Epidermal melanocyte (primary cell): ENCODE measurements around the gene JPH3.

Experiments used
- DNase-seq: peaks from one replicate; pipeline ENCODE4 v3.0.0; 2011; ENCODE audit warnings: low spot score; ENCODE audit not compliant: insufficient read length

JPH3 gene

DNA sequence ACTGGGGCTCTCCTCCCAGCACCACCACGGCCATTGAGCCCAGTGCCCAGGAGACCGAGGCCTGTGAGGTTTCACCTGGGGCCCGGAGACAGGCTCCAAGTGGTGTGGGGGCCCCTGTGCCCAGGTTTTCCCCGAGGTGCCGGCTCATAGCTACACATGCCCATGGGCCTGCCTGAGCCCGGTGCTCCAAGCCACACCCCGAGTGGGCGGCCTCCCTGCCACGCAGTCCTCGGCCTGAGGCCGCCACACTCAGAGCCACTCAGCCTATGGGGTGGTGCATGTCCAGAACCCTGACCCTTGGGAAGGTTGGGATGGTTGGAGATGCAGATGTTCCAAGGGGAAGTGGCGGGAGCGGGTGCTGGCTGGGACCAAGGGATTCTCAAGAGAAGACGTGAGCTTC lies 24.1 kb downstream of the JPH3 start:
- no peak for DNase-seq

DNA sequence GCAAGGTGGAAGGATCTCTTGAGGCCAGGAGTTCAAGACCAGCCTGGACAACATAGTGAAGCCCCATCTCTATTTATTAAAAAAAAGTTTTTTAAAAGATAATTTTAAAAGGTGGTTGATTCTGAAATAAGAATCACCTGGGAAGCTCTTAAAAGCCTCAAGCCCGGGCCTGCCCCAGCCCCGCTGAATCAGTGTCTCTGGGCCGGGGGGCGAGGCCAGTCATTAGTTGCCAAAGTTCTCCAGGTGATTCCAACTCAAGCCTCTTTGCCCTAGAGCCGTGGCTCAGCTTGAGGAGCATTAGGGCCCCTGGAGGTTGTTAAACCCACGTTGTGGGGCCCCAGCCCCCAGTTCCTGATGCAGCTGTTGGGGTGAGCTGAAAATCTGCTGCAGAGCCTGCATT lies 24.6 kb downstream of the JPH3 start:
- DNase-seq, result no peak

DNA sequence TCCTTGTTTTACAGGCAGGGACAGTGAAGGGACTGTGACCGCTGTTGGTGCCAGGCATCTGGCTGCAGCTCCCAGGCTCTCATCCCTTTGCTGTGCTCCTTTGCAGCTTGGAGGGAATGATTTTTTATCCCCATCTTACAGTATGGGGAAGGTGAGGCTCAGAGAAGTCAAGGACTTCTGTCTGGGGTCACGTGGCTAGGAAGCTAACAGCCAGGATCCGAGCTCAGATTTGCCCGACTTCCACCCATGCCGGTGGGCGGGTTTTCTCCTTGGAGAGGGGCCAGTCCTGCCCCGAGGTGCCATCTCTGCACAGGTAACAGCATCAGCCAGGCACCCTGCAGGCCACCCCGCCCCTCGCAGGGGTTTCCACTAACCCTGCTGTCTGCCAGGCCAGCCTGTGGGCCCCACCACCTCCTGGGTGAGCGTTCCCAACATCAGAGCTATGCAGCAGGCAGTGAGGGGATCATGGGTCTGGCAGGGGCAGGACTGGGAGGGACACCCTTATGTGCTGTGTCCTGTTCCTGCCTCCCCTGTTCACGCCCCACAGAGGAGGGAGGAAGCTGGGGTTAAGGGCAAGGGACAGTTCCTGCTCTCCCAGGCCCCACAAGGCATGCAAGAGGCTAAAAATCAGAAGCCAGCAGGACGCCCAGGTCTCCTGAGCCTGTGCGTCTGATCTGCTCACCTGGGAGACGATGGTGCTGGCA lies 25.4 kb downstream of the JPH3 start:
- DNase-seq, result no peak

DNA sequence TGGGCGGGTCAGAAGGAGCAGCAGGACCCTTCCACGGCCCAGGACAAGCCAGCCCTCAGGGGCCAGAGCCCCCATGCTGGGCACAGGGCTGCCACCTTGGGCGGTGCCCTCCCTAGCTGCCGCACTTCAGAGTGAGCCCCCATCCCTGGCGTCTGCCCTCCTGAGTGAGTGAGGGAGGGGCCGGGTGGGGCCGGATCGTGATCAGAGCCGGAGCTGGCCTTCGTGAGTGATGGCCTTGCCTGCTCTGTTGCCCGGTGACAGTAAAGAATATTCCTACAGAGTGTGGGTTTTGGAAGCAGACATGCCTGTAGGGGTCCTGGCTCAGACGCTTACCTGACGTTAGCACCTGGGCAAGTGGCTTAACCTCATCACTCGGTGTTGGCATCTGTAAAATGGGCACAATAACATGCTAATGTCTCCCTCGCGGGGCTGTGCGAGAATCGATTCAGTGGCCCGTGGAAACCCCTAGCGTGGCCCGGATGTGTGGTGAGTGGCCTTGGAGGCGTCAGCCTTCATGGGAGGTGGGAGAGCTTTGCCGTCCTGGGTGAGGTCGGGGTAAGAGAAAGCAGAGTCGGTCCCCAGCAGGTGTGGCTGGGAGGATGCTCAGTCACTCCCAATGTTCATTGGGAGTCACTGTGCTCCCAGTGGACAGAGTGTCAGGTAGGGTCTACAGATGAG lies 26.1 kb downstream of the JPH3 start:
- no peak for DNase-seq

- DNase-seq, result no peak
These were observed 26.6 kb downstream of the JPH3 start for GRCh38 chr16:87628940-87629339.

GRCh38 chr16:87631067-87631466 lies 28.8 kb downstream of the JPH3 start:
- no peak for DNase-seq

- DNase-seq, result no peak
These were observed 32.1 kb downstream of the JPH3 start for GRCh38 chr16:87634411-87634810.

- peak; percentile 44 for DNase-seq
These were observed 33.3 kb downstream of the JPH3 start for GRCh38 chr16:87635541-87636049.

DNA sequence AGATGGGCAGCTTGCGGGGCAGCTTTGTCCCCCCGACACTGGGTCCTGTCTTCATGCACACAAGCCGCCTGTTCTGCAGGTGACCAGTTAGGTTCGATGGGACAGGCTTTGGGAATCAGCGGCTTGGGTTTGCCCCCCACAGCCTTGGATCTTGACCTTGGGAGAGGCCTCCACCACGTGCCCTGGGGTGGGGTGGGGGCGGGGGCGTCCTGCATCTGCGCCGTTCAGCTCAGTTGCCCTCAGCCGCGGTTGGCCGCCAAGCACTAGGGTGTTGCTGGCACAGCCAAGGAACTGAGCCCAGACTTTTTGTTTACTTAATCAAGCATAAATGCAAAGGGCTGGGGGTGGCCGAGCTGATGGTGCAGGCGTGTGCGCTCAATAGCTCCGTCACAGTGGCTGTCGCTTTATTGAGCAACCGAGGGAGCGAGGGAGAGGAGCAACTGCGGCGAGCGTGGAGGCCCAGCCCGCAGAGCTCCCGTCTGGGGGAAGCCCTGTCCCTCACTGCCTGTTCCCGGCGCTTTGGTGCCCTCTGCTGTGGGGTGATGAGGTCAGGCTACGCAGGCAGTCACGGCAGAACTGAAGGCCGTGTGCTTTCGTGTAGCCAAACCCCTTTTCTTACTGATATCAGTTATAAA lies 33.9 kb downstream of the JPH3 start:
- peak; percentile 96 for DNase-seq

DNA sequence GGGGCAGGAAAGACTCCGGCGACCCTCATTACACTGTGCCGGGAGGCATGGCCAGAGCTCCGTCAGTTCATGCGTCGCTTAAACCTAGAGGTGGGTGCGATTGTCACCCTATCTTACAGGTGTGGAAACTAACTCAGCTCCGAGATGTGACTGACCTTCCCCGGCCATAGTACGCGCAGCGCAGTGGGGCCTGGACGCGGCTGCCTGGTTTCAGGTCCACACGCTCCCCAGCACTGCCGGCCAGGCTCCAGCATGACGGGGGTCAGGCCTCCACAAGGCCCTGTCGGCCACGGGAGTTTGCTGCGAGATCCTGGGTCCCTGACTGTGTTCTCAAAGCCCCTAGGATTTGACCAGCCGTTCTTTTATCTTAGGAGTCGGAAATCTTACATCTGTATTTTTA lies 34.4 kb downstream of the JPH3 start:
- no peak for DNase-seq

- DNase-seq, result no peak
These were observed 35.0 kb downstream of the JPH3 start for GRCh38 chr16:87637357-87637756.

- DNase-seq, result no peak
These were observed 36.4 kb downstream of the JPH3 start for GRCh38 chr16:87638736-87639135.

DNA sequence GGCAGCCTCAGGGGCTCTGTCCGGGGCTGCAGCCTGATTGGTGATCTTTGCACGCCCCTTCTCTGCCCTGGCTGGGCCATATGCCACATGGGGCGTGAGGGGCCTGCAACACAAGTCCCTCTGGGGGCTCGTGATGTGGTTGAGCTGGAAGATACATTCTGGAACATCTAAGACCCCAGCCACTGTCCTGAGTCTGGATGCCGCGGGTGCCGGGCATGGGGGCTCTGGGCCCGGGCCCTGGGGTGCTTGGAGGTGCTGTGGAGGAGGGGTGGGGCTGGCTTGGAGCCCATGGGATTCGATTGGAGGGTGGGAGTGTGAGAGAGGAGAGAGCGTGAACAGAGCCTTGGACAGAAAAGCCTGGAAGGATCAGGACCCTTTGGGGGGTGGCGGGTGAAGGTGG lies 39.4 kb downstream of the JPH3 start:
- DNase-seq, result no peak

GRCh38 chr16:87642491-87642890 lies 40.2 kb downstream of the JPH3 start:
- no peak for DNase-seq

GRCh38 chr16:87644186-87644585 lies 41.9 kb downstream of the JPH3 start:
- DNase-seq, result no peak

- DNase-seq, result no peak
These were observed 42.3 kb downstream of the JPH3 start for GRCh38 chr16:87644596-87644995.

- DNase-seq, result no peak
These were observed 43.5 kb downstream of the JPH3 start for GRCh38 chr16:87645802-87646201.

GRCh38 chr16:87647431-87648185 lies 45.3 kb downstream of the JPH3 start:
- DNase-seq, result no peak

GRCh38 chr16:87648236-87648635 lies 45.9 kb downstream of the JPH3 start:
- DNase-seq, result peak; percentile 98

- DNase-seq, result no peak
These were observed 46.6 kb downstream of the JPH3 start for GRCh38 chr16:87648698-87649487.

DNA sequence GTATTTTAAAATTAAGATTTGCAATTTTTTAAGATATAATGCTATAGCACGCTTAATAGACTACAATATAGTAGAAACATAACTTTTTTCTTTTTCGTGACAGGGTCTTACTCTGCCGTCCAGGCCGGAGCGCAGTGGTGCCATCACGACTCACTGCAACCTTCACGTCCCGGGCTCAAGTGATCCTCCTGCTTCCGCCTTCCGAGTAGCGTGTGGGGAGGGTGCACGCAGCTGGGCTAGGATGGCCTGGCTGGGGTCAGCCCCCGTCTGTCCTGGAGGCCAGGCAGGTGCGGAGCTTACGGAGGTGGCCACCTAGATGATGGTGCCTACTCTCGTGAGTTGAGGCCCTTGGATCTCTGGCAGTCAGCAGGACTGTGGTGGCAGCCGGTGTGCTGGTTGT lies 50.1 kb downstream of the JPH3 start:
- DNase-seq, result no peak
